Epidermal melanocyte (primary cell): ENCODE results near the gene CXorf51A.
"Not testable (repeated sequence)": the region's sequence is repeated elsewhere in the genome, so short reads cannot be mapped to it uniquely, and the experiment has no call there.

ENCODE experiments used
- DNase-seq: peaks from one replicate; pipeline ENCODE4 v3.0.0; 2011; ENCODE audit warnings: low spot score; ENCODE audit not compliant: insufficient read length

Gene CXorf51A

GRCh38 chrX:146814644-146815043, at the start of gene CXorf51A:
CXorf51A (minus strand) TSS chrX:146814744; CDS start chrX:146814723, 21 bp downstream.
- DNase-seq: not testable (repeated sequence)

- DNase-seq: no peak
These were observed 49.0 kb upstream of the CXorf51A start for GRCh38 chrX:146863566-146863965.

GRCh38 chrX:146854281-146854680, 39.7 kb upstream of the CXorf51A start:
- no peak for DNase-seq

GRCh38 chrX:146831994-146832393, 17.4 kb upstream of the CXorf51A start:
- no peak for DNase-seq

GRCh38 chrX:146809471-146809870, 5.1 kb downstream of the CXorf51A start, which contains the start of gene CXorf51B:
CXorf51B (plus strand) TSS chrX:146809771; CDS start chrX:146809792, 21 bp downstream.
- not testable (repeated sequence) for DNase-seq
